ENCODE data around the gene PARP6. TPM values are rescaled to one million over a fixed set of nuclear protein-coding genes. Genes with fewer than 3 reads are reported as not detected.
"Not testable (repeated sequence)": the region's sequence is repeated elsewhere in the genome, so short reads cannot be mapped to it uniquely, and the experiment has no call there.

The PARP6 gene
- total RNA-seq, 1 donor = 43.4 TPM

GRCh38 chr15:72280751-72281150 is 8.4 kb upstream of the PARP6 start:
- H3K27me3 ChIP-seq (ENCODE audit: insufficient read depth, low read length) = no peaks in the 10 kb centered on the region
- no peak for TF ChIP-seq CTCF (IDR thresholded peaks at IDR 0.05; ENCODE audit: extremely low read depth, low read depth, low read length)
- H3K4me2 ChIP-seq (ENCODE audit: insufficient read depth, low read length) = no peak overlapping the region
- DNase-seq (ENCODE audit: insufficient read length, low spot score, missing footprints) = no peak
- no peak overlapping the region for H3K27ac ChIP-seq (ENCODE audit: low read depth, low read length)
- H3K9me3 ChIP-seq (ENCODE audit: low read depth, low read length) = no peaks in the 10 kb centered on the region
- H2AFZ ChIP-seq (ENCODE audit: low read length) = no peak overlapping the region
- H3K79me2 ChIP-seq (ENCODE audit: insufficient read depth, low read length) = no peaks in the 10 kb centered on the region
- H3K36me3 ChIP-seq (ENCODE audit: insufficient read depth, low read length) = no peaks in the 10 kb centered on the region
- H4K20me1 ChIP-seq (ENCODE audit: insufficient read depth, low read length) = no peaks in the 10 kb centered on the region
- no peaks in the 10 kb centered on the region for H3K4me1 ChIP-seq (ENCODE audit: insufficient read depth, low read length)
- no peak overlapping the region for H3K4me3 ChIP-seq (ENCODE audit: insufficient read depth, low read length)

- Histone ChIP-seq H3K27ac (ENCODE audit: low read depth, low read length) (no peak overlapping the region), H3K36me3 (ENCODE audit: insufficient read depth, low read length) (no peaks in the 10 kb centered on the region), H3K79me2 (ENCODE audit: insufficient read depth, low read length) (no peaks in the 10 kb centered on the region), H3K4me2 (ENCODE audit: insufficient read depth, low read length) (no peak overlapping the region), H4K20me1 (ENCODE audit: insufficient read depth, low read length) (no peaks in the 10 kb centered on the region), H3K9me3 (ENCODE audit: low read depth, low read length) (no peaks in the 10 kb centered on the region), H3K27me3 (ENCODE audit: insufficient read depth, low read length) (no peaks in the 10 kb centered on the region), H2AFZ (ENCODE audit: low read length) (no peak overlapping the region), H3K4me3 (ENCODE audit: insufficient read depth, low read length) (no peak overlapping the region), H3K4me1 (ENCODE audit: insufficient read depth, low read length) (no peaks in the 10 kb centered on the region)
- no peak for DNase-seq (ENCODE audit: insufficient read length, low spot score, missing footprints)
- TF ChIP-seq CTCF (IDR thresholded peaks at IDR 0.05; ENCODE audit: extremely low read depth, low read depth, low read length) = no peak
These were observed 6.4 kb upstream of the PARP6 start for GRCh38 chr15:72278737-72279136.

- Histone ChIP-seq H3K36me3 (ENCODE audit: insufficient read depth, low read length) (no peaks in the 10 kb centered on the region), H3K9me3 (ENCODE audit: low read depth, low read length) (no peaks in the 10 kb centered on the region), H4K20me1 (ENCODE audit: insufficient read depth, low read length) (no peaks in the 10 kb centered on the region), H3K27ac (ENCODE audit: low read depth, low read length) (no peak overlapping the region), H3K4me1 (ENCODE audit: insufficient read depth, low read length) (peaks cover 12% of the 10 kb centered on the region), H3K4me3 (ENCODE audit: insufficient read depth, low read length) (no peak overlapping the region), H3K27me3 (ENCODE audit: insufficient read depth, low read length) (no peaks in the 10 kb centered on the region), H3K4me2 (ENCODE audit: insufficient read depth, low read length) (no peak overlapping the region), H2AFZ (ENCODE audit: low read length) (peak overlapping the region; percentile 32), H3K79me2 (ENCODE audit: insufficient read depth, low read length) (peaks cover 10% of the 10 kb centered on the region)
- no peak for DNase-seq (ENCODE audit: insufficient read length, low spot score, missing footprints)
- no peak for TF ChIP-seq CTCF (IDR thresholded peaks at IDR 0.05; ENCODE audit: extremely low read depth, low read depth, low read length)
These were observed 4.0 kb upstream of the PARP6 start for GRCh38 chr15:72276326-72276700.

GRCh38 chr15:72275635-72276325 is 3.4 kb upstream of the PARP6 start:
- not testable (repeated sequence) for H3K4me3 ChIP-seq (ENCODE audit: insufficient read depth, low read length); H3K27me3 ChIP-seq (ENCODE audit: insufficient read depth, low read length); H3K9me3 ChIP-seq (ENCODE audit: low read depth, low read length); H3K27ac ChIP-seq (ENCODE audit: low read depth, low read length); H3K36me3 ChIP-seq (ENCODE audit: insufficient read depth, low read length); H3K4me2 ChIP-seq (ENCODE audit: insufficient read depth, low read length); H4K20me1 ChIP-seq (ENCODE audit: insufficient read depth, low read length); DNase-seq (ENCODE audit: insufficient read length, low spot score, missing footprints)
- peaks cover 15% of the 10 kb centered on the region for H3K79me2 ChIP-seq (ENCODE audit: insufficient read depth, low read length)
- H2AFZ ChIP-seq (ENCODE audit: low read length) = peak overlapping the region; percentile 32
- H3K4me1 ChIP-seq (ENCODE audit: insufficient read depth, low read length) = peaks cover 17% of the 10 kb centered on the region
